HG03108 (cell line): Measurements from ENCODE around the gene UGDH.

Experiments
- ATAC-seq: cut with Tn5 transposase; IDR thresholded peaks from one replicate; pipeline ENCODE4 v1.9.1; 2021; ENCODE audit warnings: moderate library complexity; ENCODE audit not compliant: unreplicated experiment

The UGDH gene

DNA sequence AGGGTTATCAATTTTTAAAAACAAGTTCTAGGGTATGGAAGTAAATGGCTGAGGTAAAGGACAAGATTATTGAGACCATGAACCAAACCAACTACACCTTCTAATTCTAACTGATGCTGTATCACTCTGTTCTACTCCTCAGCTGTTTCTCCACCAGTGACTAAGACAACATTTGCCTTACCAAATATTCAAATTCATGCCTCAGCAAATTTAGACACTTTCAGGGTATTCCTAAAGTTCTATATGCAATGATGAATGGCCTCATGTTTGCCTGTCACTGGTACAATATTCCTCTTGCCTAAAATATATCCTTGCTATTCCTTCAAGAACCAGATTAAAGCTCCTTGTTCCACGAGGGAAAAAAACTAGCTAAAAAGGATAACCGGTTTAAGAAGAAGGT lies 73.5 kb downstream of the UGDH start:
- ATAC-seq = no peak

GRCh38 chr4:39452860-39453587 lies 74.2 kb downstream of the UGDH start:
- no peak for ATAC-seq

DNA sequence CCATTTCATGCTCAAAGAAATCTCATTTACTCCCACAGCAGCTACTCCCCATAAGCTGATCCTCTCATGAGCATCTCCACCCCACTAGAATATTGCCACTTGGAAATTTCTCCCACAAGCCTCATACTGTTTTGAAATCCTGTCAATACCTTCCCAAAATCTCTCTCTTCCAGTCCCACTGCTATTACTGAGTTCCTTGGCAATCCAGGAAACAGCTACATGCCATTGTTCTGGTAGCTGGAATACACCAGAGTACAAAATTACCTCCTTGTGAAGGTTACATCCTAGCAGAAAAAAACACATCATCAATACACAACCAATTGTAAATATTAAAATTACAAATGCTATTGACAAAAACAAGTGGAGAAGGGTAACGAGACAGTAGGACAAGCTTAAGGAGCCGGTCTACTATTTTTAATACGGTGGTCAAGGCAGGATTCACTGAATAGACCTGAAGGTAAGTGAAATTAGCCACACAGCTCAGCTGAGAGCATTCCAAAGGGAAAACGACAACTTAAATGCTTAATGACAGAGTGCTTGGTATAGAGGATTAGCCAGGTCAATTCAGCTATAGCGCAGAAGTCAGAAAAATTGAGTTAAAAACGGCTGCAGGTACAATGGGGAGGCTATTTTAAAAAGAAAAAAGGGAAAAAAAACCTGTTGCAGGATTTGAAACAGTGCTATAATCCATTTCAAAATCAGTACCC lies 74.9 kb downstream of the UGDH start:
- no peak for ATAC-seq

DNA sequence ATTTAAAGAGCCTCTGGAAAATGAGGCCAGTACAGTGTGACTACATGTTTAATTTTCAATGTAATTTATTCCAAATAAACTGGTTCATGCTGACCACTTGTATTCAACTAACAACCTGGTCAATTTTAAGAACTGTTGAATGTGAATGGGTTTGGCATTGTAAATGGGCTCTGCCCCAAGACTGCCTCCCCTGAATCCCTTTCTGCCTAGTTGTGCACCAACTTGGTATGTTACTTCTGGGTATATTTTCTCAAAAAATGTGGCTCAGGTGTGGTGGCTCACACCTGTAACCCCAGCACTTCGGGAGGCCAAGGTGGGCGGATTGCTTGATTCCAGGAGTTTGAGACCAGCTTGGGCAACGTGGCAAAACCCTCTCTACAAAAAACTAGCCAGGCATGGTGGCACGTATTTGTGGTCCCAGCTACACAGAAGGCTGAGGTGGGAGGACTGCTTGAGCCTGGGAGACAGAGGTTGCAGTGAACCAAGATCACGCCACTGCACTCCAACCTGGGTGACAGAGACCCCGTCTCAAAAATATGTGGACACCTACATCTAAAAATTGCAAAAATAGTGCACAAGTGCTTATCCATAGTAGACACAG lies 75.7 kb downstream of the UGDH start:
- ATAC-seq = no peak

DNA sequence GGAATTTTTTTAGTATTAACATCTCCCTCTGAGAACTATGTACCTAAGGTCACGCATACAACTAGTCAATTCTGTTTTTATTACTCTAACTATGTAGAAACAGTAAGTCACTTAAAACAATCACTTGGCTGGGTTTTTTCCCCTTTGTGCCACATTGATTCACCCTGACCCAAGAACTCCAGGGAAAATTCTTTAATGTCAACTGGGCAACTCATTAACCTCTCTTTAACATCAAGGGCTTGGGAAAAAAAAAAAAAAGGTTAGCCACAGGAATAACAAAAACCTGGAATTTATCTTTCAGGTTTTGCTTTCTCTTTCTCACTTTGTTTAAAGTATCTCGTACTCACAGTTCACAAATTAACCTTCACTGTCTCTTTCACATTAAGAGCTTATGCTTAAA lies 76.6 kb downstream of the UGDH start:
- no peak for ATAC-seq
